K562 (cell line): ENCODE data around the gene DPP9. TPM values are rescaled to one million over a fixed set of nuclear protein-coding genes. Genes with fewer than 3 reads are reported as not detected.

Experiments
- CBFA2T2 ChIP-seq: fragments of 450-650 bp; conservative IDR thresholded peaks from 2 replicates; pipeline ENCODE4 v1.6.1; 2017; ENCODE audit warnings: mild to moderate bottlenecking
- CCNT2 ChIP-seq: IDR thresholded peaks from 2 replicates; pipeline ENCODE4 v1.6.1; 2011; ENCODE audit warnings: borderline replicate concordance, low read depth, mild to moderate bottlenecking, moderate library complexity, mixed read lengths, low read length; ENCODE audit not compliant: insufficient read length; ENCODE audit errors: extremely low read depth
- CXXC5 ChIP-seq: fragments of 250-450 bp; sonication (Bioruptor Pico); IDR thresholded peaks from 2 replicates; pipeline ENCODE4 v1.8.0; 2022; ENCODE audit warnings: inconsistent platforms, mild to moderate bottlenecking, moderate library complexity
- DACH1 ChIP-seq: fragments of 450-650 bp; IDR thresholded peaks from 2 replicates; pipeline ENCODE4 v1.6.1; 2018; ENCODE audit not compliant: partially characterized antibody
- ESRRA ChIP-seq: fragments of 450-650 bp; IDR thresholded peaks from 2 replicates; pipeline ENCODE4 v1.6.1; 2014; ENCODE audit warnings: low read depth, mild to moderate bottlenecking, moderate library complexity, borderline replicate concordance
- EZH2 ChIP-seq: IDR thresholded peaks from 2 replicates; pipeline ENCODE4 v1.6.1; 2012; ENCODE audit warnings: low read depth, mild to moderate bottlenecking, inconsistent platforms, low read length, borderline replicate concordance
- FOSL1 ChIP-seq: fragments of 200-800 bp; sonication (Bioruptor generic); conservative IDR thresholded peaks from 2 replicates; pipeline ENCODE4 v1.6.1; 2016; ENCODE audit warnings: missing genetic modification characterization, missing compliant biosample characterization
- GABPB1 ChIP-seq: sonication (generic); formaldehyde crosslinking; IDR thresholded peaks from 2 replicates; pipeline ENCODE4 v1.8.0; 2022; ENCODE audit warnings: mild to moderate bottlenecking, missing genetic modification reagents
- KDM4B ChIP-seq, 2 experiments: fragments of 450-650 bp in 1 of 2; sonication (generic) in 1 of 2; IDR thresholded peaks; 2 replicates each; pipeline ENCODE4 v1.6.1; 2016 to 2017; ENCODE audit warnings: borderline replicate concordance in 2 of 2, antibody characterized with exemption in 1 of 2, low read depth in 1 of 2, mild to moderate bottlenecking in 1 of 2
- MYNN ChIP-seq, 2 experiments: sonication (generic); formaldehyde crosslinking in 1 of 2; IDR thresholded peaks; 2 replicates each; pipeline versions ENCODE4 v1.5.0 to v1.6.1; 2016 to 2020; ENCODE audit warnings: antibody characterized with exemption in 1 of 2, missing genetic modification reagents in 1 of 2
- NFYB ChIP-seq: IDR thresholded peaks from 2 replicates; pipeline ENCODE4 v1.6.1; 2011; ENCODE audit warnings: mild to moderate bottlenecking, moderate library complexity; ENCODE audit not compliant: insufficient read length; ENCODE audit errors: extremely low read depth
- PURB ChIP-seq: sonication (generic); formaldehyde crosslinking; IDR thresholded peaks from 2 replicates; pipeline ENCODE4 v1.9.0; 2021; ENCODE audit warnings: low read depth, mild to moderate bottlenecking, missing genetic modification reagents
- RBM25 ChIP-seq: fragments of 200-400 bp; formaldehyde crosslinking; IDR thresholded peaks from 2 replicates; pipeline ENCODE4 v1.6.1; 2018; ENCODE audit warnings: low read length, low read depth, moderate library complexity; ENCODE audit not compliant: severe bottlenecking
- RFX1 ChIP-seq: fragments of 450-650 bp; IDR thresholded peaks from 2 replicates; pipeline ENCODE4 v1.6.1; 2016; ENCODE audit warnings: mild to moderate bottlenecking, moderate library complexity
- RUNX1 ChIP-seq: sonication (generic); IDR thresholded peaks from 2 replicates; pipeline ENCODE4 v1.6.1; 2016; ENCODE audit warnings: antibody characterized with exemption, low read depth
- SAFB ChIP-seq: fragments of 200-400 bp; formaldehyde crosslinking; IDR thresholded peaks from 2 replicates; pipeline ENCODE4 v1.6.1; 2017; ENCODE audit warnings: low read depth, low read length, borderline replicate concordance
- SRSF3 ChIP-seq: fragments of 200-400 bp; formaldehyde crosslinking; IDR thresholded peaks from 2 replicates; pipeline ENCODE4 v1.6.1; 2016; ENCODE audit warnings: mild to moderate bottlenecking, low read length, moderate library complexity; ENCODE audit not compliant: insufficient read depth
- STAG1 ChIP-seq: sonication (generic); formaldehyde crosslinking; IDR thresholded peaks from 2 replicates; pipeline ENCODE4 v1.5.0; 2020; ENCODE audit warnings: missing genetic modification reagents, borderline replicate concordance
- ZBED1 ChIP-seq: IDR thresholded peaks from 2 replicates; pipeline ENCODE4 v1.6.1; 2014
- ZBTB1 ChIP-seq: sonication (generic); formaldehyde crosslinking; IDR thresholded peaks from 2 replicates; pipeline ENCODE4 v1.8.1; 2023; ENCODE audit warnings: missing genetic modification reagents, low read depth, mild to moderate bottlenecking, borderline replicate concordance
- ZNF408 ChIP-seq: fragments of 250-450 bp; sonication (Bioruptor Pico); IDR thresholded peaks from 2 replicates; pipeline ENCODE4 v1.4.0; 2020; ENCODE audit warnings: low read depth, mild to moderate bottlenecking, moderate library complexity
- ZZZ3 ChIP-seq: fragments of 450-650 bp; IDR thresholded peaks from 2 replicates; pipeline ENCODE4 v1.6.1; 2016; ENCODE audit warnings: antibody characterized with exemption, mild to moderate bottlenecking, moderate library complexity
- polyA plus RNA-seq, 8 experiments: library from polyadenylated mRNA; depleted of rRNA in 4 of 8; stranded (reverse) in 5 of 8; unstranded in 3 of 8; fragments of >200 nt; fragmentation: Nextera tagmentation in 2 of 8; fragmentation: Illumina TruSeq in 1 of 8; extraction: Ambion mirVana in 2 of 8; extraction: Trizol in 1 of 8; gene quantifications; 2 replicates each; pipeline versions ENCODE4 v1.2.1 to v1.2.3, GENCODE V29; 2011 to 2014; ENCODE audit warnings: inconsistent platforms in 1 of 8, missing spikeins in 1 of 8
- total RNA-seq, 7 experiments: library from RNA; depleted of rRNA in 6 of 7; stranded (reverse); fragments of >200 nt in 6 of 7; fragmentation: Illumina TruSeq in 2 of 7; extraction: Trizol in 2 of 7; gene quantifications; 2 replicates each; pipeline versions ENCODE4 v1.2.1 to v1.2.3, GENCODE V29; 2011 to 2021; ENCODE audit warnings: low replicate concordance in 1 of 7
- TF ChIP-seq, protein P1 (sequence below): fragments of 450-650 bp; formaldehyde crosslinking; IDR thresholded peaks from 2 replicates; pipeline ENCODE4 v1.4.0; 2022; ENCODE audit warnings: missing genetic modification characterization
- TF ChIP-seq, protein P2 (sequence below), 2 experiments: fragments of 250-450 bp in 1 of 2; fragments of 450-650 bp in 1 of 2; sonication (Bioruptor Pico) in 1 of 2; IDR thresholded peaks; 2 replicates each; pipeline versions ENCODE4 v1.6.1 to v1.8.0; 2016 to 2021; ENCODE audit warnings: mild to moderate bottlenecking in 2 of 2, moderate library complexity in 2 of 2, missing compliant biosample characterization in 1 of 2, missing genetic modification characterization in 1 of 2
- TF ChIP-seq, protein P3 (sequence below): fragments of 450-650 bp; IDR thresholded peaks from 2 replicates; pipeline ENCODE4 v1.6.1; 2016; ENCODE audit warnings: antibody characterized with exemption

The DPP9 gene
- total and polyA plus RNA-seq, 9 of the 15 experiments (the other 6 are each of a cell fraction or from before 2014, with no cell fraction given): 0.90 to 66.7 (median 24.5) TPM

DNA sequence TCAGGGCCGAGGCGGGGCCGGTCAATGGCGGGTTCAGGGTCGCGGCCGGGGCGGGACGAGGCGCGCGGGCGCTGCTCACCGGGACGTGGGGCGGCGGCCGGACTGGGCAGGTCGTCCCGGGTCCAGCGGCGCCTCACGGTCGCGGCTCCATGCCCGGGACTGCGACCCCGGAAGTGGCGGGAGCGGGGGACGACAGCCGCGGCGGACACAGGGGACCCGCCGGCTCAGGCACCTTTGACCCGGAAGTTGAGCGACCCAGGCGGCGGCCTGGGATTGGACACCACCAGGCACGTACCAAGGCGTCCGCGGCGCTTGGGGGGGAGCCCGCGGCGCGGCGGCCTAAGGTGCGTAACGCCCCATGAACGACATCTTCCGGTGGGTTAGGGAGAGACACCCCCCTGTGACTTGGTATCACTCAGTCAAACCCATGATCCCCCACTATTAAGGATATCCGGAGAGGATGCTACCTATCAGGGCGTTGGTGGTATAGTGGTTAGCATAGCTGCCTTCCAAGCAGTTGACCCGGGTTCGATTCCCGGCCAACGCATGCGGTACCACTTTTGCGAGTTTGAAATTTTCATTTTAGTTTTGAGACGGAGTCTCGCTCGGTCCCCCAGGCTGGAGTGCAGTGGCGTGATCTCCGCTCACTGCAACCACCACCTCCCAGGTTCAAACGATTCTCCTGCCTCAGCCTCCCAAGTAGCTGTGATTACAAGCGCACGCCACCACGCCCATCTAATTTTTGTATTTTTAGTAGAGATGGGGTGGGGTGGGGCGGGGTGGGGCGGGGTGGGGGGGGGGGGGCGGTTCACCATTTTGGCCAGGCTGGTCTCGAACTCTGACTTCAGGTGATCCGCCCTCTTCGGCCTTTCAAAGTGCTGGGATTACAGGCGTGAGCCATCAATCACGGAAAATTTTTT, at the start of gene DPP9 (continued):
- peak; percentile 99 for TF ChIP-seq GABPB1 (CRISPR knock-in tag)
- TF ChIP-seq CCNT2: peak; percentile 92
- TF ChIP-seq ESRRA: peak; percentile 89
- TF ChIP-seq KDM4B (IDR thresholded peaks at IDR 0.05; ENCODE audit: borderline replicate concordance in 2 of 2, low read depth in 1 of 2): peak in 1 of 2 experiments; percentile 87; a peak in 1 of 4 replicates
- no peak for TF ChIP-seq RFX1
- TF ChIP-seq STAG1 (CRISPR knock-in tag): no peak
- TF ChIP-seq ZBED1: no peak
- peak; percentile 99 for TF ChIP-seq CXXC5
- TF ChIP-seq, protein P1, sequence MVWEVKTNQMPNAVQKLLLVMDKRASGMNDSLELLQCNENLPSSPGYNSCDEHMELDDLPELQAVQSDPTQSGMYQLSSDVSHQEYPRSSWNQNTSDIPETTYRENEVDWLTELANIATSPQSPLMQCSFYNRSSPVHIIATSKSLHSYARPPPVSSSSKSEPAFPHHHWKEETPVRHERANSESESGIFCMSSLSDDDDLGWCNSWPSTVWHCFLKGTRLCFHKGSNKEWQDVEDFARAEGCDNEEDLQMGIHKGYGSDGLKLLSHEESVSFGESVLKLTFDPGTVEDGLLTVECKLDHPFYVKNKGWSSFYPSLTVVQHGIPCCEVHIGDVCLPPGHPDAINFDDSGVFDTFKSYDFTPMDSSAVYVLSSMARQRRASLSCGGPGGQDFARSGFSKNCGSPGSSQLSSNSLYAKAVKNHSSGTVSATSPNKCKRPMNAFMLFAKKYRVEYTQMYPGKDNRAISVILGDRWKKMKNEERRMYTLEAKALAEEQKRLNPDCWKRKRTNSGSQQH: no peak
- 0 out of 2 replicates have a peak, but pooled peaks have one; percentile 15 for TF ChIP-seq MYNN (IDR thresholded peaks at IDR 0.05)
- TF ChIP-seq MYNN (CRISPR knock-in tag; IDR thresholded peaks at IDR 0.05): no peak
- TF ChIP-seq RUNX1: no peak
- peak; percentile 78 for TF ChIP-seq RBM25
- no peak for TF ChIP-seq CBFA2T2
- no peak for TF ChIP-seq PURB (CRISPR knock-in tag)
- no peak for TF ChIP-seq SRSF3
- 0 out of 2 replicates have a peak, but pooled peaks have one; percentile 54 for TF ChIP-seq ZBTB1 (CRISPR knock-in tag)
- no peak; the same call in 1 of the 2 replicates for TF ChIP-seq FOSL1 (tag)
- TF ChIP-seq ZNF408 (CRISPR knock-in tag): no peak
- no peak for TF ChIP-seq ZZZ3
- TF ChIP-seq EZH2: no peak
- TF ChIP-seq SAFB: no peak
- TF ChIP-seq, protein P2, sequence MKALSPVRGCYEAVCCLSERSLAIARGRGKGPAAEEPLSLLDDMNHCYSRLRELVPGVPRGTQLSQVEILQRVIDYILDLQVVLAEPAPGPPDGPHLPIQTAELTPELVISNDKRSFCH (CRISPR knock-in tag; IDR thresholded peaks at IDR 0.05): no peak
- TF ChIP-seq, protein P2 (tag; IDR thresholded peaks at IDR 0.05): peak; percentile 79
- no peak for TF ChIP-seq DACH1
- TF ChIP-seq NFYB: peak; percentile 67
- TF ChIP-seq, protein P3, sequence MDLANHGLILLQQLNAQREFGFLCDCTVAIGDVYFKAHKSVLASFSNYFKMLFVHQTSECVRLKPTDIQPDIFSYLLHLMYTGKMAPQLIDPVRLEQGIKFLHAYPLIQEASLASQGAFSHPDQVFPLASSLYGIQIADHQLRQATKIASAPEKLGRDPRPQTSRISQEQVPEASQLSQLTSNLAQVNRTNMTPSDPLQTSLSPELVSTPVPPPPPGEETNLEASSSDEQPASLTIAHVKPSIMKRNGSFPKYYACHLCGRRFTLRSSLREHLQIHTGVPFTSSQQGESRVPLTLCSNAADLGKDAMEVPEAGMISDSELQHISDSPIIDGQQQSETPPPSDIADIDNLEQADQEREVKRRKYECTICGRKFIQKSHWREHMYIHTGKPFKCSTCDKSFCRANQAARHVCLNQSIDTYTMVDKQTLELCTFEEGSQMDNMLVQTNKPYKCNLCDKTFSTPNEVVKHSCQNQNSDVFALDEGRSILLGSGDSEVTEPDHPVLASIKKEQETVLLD: peak; percentile 39; the same call in 1 of the 2 replicates
